Mammary epithelial cell (primary cell): ENCODE measurements around the gene CCDC85C.

Source experiments
- CTCF ChIP-seq, 2 donors: IDR thresholded peaks in 1 of 2; conservative IDR thresholded peaks in 1 of 2; 2 replicates each; pipeline ENCODE4 v1.5.1; 2011 to 2012; ENCODE audit warnings: inconsistent platforms in 2 of 2, low read length in 2 of 2, mild to moderate bottlenecking in 2 of 2, control low read depth in 1 of 2, low read depth in 1 of 2; ENCODE audit not compliant: insufficient read depth in 1 of 2; ENCODE audit errors: extremely low read depth in 1 of 2
- EZH2 ChIP-seq: IDR thresholded peaks from 2 replicates; pipeline ENCODE4 v1.6.1; 2012; ENCODE audit warnings: low read length, inconsistent platforms, borderline replicate concordance

- TF ChIP-seq CTCF (conservative IDR thresholded peaks at IDR 0.05 in 1 of 2, IDR thresholded peaks at IDR 0.05 in 1 of 2; ENCODE audit: extremely low read depth in 1 of 2, insufficient read depth in 1 of 2, low read depth in 1 of 2, low read length in 2 of 2) (no peak), EZH2 (no peak)
Measured at GRCh38 chr14:99587460-99588278, 16.3 kb downstream of the CCDC85C start.
